SK-N-MC (cell line): ENCODE results near the gene GNG4.

Experiments
- EZH2 ChIP-seq: fragments of 200-600 bp; sonication (generic); IDR thresholded peaks from one replicate; pipeline ENCODE4 v1.6.1; 2017; ENCODE audit warnings: antibody characterized with exemption
- POLR2AphosphoS5 ChIP-seq: IDR thresholded peaks from 2 replicates; pipeline ENCODE4 v1.6.1; 2012; ENCODE audit warnings: mild to moderate bottlenecking, low read depth, low read length, borderline replicate concordance

- no peak for TF ChIP-seq POLR2AphosphoS5
- no peak for TF ChIP-seq EZH2
Observed at GRCh38 chr1:235649368-235650163, at the start of gene GNG4.
